Lung microvascular endothelial cell (primary cell): Measurements from ENCODE around the gene SLC35E3. TPM values are rescaled to one million over a fixed set of nuclear protein-coding genes. Genes with fewer than 3 reads are reported as not detected.
A peak's percentile ranks its signal among the peaks of the same experiment; 100 is the strongest.
"Not testable (repeated sequence)": the region's sequence is repeated elsewhere in the genome, so short reads cannot be mapped to it uniquely, and the experiment has no call there.

Experiments used
- DNase-seq, 2 donors: peaks; one replicate each; pipeline versions ENCODE4 v3.0.0 to v3.0.0-alpha.2; 2010; ENCODE audit warnings: low read depth in 2 of 2
- total RNA-seq: library from RNA; depleted of rRNA; stranded (reverse); fragments of >200 nt; gene quantifications from 2 replicates; pipeline ENCODE4 v1.2.1, GENCODE V29; 2014

Gene SLC35E3
- total RNA-seq, 1 donor from 2014 or later = 2.8 TPM

DNA sequence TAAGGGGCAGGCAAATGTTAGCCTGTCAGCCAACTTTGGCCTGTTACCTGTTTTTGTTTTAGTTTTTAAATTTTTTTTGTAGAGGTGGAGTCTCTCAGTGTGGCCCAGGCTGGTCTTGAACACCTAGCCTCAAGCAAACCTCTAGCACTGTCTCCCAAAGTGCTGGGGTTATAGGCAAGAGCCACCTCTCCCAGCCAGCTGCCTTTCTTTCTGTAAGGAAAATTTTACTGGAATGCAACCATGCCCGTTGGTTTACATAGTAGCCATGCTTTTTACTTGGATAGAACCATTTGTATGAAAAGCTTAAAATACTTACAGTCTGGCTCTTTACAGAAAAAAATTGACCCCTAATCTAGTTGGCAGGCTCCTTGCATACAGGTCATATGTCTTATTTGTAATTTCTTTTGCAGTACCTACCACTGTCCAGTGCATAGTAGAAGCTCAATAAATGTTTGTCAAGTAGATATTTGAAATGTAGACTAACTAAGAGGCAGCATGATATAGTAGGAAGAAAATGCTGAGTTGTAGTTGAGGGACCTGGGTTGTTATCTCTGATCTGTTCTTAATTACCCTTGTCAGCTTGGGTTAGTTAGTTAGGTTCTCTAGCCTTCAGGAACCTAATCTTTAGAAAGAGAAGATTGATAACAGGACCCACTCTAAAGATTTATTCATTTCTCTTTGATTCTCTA, 66.7 kb downstream of the SLC35E3 start:
- no peak for DNase-seq

DNA sequence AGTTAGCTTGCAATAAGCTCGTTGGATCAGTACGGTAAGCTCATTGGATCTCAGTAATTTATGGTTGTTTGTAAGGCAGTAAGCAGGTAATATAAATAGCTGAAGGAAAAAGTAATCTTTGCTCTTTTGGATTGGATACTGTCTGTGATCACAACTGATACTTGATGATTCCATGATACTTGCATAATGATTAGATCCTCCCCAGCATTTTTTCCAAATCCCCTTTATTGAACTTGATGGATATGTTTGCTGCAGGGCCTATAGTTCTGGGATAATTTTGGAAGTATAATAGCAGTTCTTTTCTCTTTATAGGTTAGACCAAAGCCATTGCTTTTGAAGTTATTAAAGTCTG, 67.2 kb downstream of the SLC35E3 start:
- DNase-seq = no peak

DNA sequence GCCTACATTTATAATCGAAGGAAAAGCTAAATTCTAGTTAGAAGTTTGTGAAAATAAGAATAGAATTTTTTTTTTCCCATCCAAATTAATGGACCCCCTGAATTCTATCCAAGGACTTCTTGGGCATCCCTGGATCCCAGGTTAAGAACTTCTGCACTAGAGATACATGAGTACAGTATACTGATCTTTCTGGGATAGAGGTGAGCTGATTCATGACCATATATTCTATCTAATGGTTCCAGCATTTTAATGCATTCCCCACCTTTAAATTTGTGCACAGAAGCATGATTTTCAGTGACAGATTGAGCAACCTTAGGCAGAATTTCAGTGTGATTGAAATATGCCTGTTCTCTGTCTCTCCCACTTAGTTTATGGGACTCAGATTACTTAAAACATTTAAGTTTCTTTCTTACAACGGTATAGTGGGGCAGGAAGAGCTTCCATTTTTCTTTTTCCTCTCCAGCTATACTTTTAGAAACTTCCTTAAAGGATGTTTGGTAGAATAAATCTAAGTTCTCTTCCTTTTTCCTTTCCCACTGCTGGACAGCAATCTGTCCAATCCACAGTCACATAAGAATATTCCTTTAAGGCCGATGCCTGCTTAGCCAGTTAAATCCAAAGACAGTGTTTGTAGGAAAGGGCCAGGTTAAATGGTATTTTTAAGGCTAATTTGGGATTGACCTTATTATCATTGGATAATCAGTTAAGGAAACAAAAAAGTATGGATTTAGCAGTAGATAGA, 68.7 kb downstream of the SLC35E3 start:
- DNase-seq = no peak

DNA sequence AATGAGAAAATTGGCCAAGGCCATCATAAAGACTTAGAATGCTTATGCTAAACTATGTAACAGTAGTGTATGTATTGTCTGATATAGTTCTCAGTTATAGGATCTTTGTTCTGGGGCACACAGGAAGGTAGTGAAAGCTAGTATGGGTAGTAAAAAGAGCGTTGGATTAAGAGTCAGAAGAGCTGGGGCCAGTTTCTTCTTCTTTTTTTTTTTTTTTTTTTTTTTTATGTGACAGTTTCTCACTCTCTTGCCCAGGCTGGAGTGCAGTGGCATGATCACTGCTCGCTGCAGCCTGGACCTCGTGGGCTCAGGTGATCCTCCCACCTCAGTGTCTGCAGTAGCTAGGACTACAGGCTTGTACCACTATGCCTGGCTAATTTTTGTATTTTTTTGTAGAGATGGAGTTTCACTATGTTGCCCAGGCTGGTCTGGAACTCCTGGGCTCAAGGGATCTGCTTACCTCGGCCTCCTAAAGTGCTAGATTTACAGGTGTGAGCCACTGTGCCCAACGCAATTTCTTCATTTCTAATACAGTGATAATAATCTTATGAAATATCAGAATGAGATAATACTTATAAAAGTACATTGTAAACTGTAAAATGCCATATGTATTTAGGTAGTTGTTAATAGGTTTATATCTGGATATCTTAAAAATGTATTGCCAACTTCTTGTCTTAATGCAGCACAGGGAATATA, 69.4 kb downstream of the SLC35E3 start:
- DNase-seq = no peak

DNA sequence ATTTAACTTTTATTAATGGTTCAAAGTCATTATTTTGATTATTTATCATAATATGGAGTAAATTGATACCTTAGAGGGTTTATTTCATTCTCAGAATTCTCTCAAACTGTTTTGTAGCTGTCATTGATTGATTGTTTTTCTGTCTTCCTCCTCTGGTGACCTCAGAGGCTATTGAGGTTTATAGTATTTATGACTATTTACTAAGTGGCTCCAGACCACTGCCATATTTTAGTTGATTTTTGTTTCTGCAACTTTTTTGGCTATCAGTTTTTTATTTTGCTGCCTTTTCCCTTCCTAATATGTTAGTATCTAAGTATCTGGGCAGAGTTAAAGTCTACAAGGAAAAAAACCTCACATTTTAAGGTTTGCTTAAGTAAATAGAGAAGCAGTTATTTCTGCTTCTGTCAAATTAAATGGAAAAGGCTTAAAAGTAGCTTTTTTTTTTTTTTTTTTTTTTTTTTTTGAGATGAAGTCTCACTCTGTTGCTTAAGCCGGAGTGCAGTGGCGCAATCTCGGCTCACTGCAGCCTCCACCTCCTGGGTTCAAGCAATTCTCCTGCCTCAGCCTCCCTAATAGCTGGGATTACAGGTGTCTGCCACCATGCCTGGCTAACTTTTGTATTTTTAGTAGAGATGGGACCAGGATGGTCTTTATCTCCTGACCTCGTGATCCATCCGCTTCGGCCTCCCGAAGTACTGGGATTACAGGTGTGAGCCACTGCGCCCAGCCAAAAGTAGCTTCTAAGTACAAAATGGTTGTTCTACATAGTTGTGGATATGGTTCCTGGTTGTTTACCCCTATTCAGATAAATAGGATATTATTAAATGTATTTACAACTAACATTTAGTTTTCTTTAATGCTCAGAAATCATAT, 70.2 kb downstream of the SLC35E3 start:
- no peak for DNase-seq

DNA sequence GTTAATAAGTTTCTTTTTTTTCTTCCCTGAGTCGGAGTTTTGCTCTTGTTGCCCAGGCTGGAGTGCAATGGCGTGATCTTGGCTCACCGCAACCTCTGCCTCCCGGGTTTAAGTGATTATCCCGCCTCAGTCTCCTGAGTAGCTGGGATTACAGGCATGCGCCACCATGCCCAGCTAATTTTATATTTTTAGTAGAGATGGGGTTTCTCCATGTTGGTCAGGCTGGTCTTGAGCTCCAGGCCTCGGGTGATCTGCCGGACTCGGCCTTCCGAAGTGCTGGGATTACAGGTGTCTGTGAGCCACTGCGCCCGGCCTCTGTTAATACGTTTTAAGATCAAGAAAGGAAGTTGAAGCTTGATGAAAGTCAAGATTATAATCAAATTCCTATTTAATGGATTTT, 73.5 kb downstream of the SLC35E3 start:
- DNase-seq = not testable (repeated sequence)

DNA sequence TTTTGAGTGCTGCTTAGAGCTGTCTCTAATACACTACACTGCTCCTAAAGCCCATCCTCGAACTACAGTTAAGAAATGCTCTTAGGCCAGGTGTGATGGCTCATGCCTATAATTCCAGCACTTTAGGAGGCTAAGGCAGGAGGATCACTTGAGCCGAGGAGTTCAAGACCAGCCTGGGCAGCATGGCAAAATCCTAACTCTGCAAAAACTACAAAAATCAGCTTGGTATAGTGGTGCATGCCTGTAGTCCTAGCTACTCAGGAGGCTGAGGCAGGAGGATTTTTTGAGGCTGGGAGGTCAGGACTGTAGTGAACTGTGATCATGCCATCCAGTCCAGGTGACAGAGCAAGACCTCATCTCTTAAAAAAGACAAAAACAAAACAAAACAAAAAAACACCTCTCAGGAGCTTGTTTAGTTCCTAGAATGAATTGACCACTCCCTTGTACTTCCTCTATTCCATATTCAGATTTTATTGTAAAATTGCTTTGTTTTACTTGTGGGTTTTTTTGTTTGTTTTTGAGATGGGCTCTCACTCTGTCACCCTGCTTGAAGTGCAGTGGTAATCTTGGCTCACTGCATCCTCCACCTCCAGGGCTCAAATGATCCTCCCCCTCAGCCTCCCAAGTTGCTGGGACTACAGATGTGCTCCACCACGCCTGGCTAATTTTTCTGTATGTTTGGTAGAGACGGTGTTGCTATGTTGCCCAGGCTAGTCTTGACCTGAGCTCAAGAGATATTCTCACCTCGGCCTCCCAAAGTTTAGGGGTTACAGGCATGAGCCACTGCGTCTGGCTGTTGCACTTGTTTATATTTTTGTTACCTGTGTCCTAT, 75.6 kb downstream of the SLC35E3 start:
- DNase-seq = no peak

DNA sequence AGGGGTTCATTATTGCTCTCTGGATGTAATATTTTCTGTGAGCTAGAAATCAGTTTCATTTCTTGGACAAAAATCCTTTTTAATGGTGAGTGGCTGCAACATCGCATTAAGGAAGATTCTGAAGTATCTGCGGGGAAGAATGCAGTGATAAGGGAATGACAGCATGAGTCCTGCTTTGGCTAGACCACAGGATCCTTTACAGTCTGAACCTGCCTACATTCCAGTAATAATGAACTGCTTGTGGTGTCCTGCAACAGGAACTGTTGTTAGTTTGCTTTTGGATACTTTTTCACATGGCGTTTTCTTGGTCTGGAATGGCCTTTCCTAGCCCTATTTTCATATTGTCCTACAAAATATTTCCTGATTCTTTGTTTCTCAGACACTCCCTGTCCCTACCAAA, 77.7 kb downstream of the SLC35E3 start:
- no peak for DNase-seq

DNA sequence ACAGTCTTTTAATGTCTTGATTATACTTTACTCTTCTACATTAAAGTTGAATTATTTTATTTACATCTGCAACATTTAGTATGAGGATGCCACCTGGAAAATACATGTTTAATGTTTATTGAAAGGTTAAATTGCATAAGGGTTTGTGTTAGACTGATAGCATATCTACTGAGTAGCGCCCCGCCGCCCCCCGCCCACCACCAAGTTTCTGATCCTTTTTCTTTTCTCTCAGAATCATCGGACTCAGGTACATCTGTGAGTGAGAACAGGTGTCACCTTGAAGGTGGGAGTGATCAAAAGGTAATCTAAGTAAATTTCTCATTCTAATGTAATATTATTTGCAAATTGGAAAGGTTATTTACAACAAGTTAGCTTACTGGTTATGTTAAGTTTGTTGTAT, 78.2 kb downstream of the SLC35E3 start:
- no peak for DNase-seq

DNA sequence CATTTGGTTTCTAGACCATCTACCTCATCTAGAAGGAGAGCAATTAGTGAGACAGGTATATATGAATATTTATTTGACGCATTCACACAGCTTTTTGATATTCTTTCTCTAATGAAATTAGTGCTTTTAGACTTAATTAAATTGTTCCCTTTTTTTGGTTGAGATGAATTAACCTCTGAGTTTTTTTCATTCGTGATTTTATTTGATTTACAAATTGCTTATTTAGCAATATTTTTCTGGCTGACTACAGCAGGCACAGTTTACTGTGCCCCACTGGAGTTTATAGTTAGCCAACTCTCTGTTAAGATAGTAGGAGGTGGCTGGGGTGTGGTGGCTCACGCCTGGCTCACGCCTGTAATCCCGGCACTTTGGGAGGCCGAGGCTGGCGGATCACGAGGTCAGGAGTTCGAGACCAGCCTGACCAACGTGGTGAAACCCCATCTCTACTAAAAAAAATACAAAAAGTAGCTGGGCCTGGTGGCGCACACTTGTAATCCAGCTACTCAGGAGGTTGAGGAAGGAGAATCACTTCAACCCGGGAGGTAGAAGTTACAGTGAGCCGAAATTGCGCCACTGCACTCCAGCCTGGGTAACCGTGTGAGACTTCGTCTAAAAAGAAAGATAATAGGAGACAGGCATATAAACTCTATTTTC, 78.7 kb downstream of the SLC35E3 start:
- DNase-seq = no peak

DNA sequence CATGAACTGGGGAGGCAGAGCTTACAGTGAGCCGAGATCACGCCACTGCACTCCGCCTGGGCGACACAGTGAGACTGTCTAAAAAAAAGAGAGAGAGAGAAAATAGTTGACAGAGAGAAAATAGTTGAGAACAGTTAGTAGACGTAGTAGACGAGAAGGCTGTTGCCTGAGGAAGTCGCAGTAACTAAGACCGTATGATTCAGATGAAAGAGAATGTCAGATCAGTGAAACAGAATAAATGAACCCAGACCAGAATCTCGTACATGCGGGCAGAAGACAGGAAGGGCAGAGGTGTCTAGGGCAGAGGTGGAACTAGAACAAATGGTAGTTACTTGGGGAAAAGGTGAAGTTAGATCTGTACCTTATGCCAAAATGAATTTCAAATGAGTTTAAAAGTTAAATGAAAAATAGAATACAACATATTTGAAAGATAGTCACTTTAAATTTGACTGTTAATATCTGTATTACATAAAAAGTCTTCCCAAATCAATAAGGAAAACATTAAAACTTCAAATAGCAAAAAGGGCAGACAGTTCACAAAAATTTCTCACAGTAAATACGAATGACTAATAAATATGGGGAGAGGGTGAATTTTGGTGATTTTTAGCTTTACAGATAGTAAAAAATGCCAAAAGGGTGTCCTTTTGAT, 79.7 kb downstream of the SLC35E3 start:
- peak in 1 of 2 donors; percentile 27 for DNase-seq

DNA sequence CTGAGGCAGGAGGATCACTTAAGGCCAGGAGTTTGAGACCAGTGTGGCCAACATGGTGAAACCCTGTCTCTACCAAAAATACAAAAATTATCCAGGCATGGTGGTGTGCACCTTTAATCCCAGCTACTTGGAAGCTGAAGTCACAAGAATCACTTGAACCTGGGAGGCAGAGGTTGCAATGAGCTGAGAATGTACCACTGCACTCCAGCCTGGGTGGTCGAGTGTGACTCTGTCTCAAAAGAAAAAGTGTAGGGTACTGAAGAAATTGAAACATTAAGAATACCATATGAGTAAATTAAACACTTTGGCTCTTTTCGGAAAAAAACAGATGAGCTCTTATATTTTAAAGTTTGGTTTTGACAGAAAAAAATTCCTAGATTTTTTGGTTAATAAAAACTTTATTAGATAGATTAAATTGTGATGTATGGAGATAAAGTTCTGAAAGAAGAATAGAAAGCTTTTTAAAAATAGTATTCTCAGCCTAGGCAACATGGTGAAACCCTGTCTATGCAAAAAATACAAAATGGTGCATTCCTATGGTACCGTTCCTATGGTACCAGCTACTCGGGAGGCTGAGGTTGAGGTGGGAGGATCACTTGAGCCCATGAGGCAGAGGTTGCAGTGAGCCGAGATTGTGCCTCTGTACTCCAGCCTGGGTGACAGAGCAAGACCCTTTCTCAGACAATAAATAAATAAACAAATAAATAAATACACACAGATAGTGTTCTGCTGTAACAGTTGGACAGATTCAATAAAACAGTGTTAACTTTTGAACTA, 82.1 kb downstream of the SLC35E3 start:
- DNase-seq = no peak

DNA sequence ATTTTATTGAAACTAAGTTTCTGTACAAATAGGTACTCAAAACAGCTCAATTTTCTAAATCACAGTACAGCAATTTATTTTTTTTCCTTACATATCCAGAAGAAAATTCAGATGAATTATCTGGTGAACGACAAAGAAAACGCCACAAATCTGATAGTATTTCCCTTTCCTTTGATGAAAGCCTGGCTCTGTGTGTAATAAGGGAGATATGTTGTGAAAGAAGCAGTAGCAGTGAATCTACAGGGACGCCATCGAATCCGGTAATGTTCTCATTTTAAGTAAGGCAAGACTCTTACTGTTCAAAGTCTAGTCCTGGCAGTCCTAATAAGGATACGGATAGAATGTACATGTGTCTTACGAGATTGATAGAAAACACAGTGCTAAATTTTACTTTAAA, 82.7 kb downstream of the SLC35E3 start:
- DNase-seq = no peak

Other genes starting within 250 kb of the SLC35E3 start
- gene RAP1B, start 135.3 kb upstream of the SLC35E3 start, total RNA-seq = 92.2 and 134 TPM in 2 replicates
- gene NUP107, start 59.2 kb upstream of the SLC35E3 start, total RNA-seq = 21.0 and 31.4 TPM in 2 replicates
- 71.6 and 196 TPM in 2 replicates for gene MDM2, start 62.0 kb downstream of the SLC35E3 start, total RNA-seq
- under 0.01 and 0.44 TPM in 2 replicates for gene CPM, start 187.0 kb downstream of the SLC35E3 start, total RNA-seq